Measurements from ENCODE around the gene PTGER1.
A peak's percentile ranks its signal among the peaks of the same experiment; 100 is the strongest.
"Not testable (repeated sequence)": the region's sequence is repeated elsewhere in the genome, so short reads cannot be mapped to it uniquely, and the experiment has no call there.

The PTGER1 gene

DNA sequence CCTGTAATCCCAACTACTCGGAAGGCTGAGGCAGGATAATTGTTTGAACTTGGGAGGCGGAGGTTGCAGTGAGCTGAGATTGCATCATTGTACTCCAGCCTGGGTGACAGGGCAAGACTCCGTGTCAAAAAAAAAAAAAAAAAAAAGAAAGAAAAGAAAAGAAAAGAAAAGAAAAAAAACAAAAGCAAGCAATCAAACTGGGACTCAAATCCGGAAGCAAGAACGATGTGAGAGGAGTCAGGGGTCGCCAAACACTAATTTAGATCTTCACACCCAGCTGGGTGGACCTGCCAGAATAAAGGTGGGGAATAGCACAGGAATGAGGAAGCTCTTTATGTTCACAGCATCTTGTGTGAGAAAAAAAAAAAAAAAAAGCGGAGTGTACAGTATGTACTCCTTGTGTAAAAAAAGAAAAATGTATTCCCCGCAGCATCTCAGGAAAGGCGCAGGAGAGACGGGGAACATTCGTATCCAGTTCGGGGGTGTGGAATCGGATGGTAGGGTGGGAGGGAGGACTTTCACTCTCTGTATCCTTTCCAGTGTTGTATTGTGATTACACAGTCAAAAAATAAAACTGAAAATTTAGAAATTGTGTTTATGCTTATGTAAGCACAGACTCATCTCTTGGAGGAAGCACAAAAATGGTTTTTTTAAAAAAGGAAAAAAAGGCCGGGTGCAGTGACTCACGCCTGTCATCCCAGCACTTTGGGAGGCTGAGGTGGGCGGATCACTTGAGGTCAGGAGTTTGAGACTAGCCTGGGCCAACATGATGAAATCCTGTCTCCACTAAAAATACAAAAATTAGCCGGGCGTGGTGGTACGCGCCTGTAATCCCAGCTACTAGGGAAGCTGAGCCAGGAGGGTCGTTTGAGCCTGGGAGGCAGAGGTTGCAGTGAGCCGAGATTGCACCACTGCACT, 35.4 kb upstream of the PTGER1 start:
- H3K27me3 ChIP-seq (ENCODE audit: insufficient read depth, low read length) = no peaks in the 10 kb centered on the region
- H3K4me3 ChIP-seq (ENCODE audit: low read depth, low read length, poor library complexity, severe bottlenecking) = no peak overlapping the region
- no peak overlapping the region for H3K4me2 ChIP-seq (ENCODE audit: low read length)
- H3F3A ChIP-seq (ENCODE audit: insufficient read depth, low read length) = peaks cover 6% of the 10 kb centered on the region; the same call in 1 of the 2 replicates
- peaks cover 14% of the 10 kb centered on the region for H3K4me1 ChIP-seq (ENCODE audit: insufficient read depth, low read length, severe bottlenecking)
- peaks cover 26% of the 10 kb centered on the region for H3K36me3 ChIP-seq (ENCODE audit: insufficient read depth, low read length)
- no peaks in the 10 kb centered on the region for H3K9me3 ChIP-seq (ENCODE audit: low read length)
- H4K20me1 ChIP-seq (ENCODE audit: insufficient read depth, low read length) = no peaks in the 10 kb centered on the region
- no peak overlapping the region for H3K9ac ChIP-seq (ENCODE audit: low read length)
- no peak for TF ChIP-seq EZH2 (IDR thresholded peaks at IDR 0.05; ENCODE audit: borderline replicate concordance, low read length)
- TF ChIP-seq, protein P1, sequence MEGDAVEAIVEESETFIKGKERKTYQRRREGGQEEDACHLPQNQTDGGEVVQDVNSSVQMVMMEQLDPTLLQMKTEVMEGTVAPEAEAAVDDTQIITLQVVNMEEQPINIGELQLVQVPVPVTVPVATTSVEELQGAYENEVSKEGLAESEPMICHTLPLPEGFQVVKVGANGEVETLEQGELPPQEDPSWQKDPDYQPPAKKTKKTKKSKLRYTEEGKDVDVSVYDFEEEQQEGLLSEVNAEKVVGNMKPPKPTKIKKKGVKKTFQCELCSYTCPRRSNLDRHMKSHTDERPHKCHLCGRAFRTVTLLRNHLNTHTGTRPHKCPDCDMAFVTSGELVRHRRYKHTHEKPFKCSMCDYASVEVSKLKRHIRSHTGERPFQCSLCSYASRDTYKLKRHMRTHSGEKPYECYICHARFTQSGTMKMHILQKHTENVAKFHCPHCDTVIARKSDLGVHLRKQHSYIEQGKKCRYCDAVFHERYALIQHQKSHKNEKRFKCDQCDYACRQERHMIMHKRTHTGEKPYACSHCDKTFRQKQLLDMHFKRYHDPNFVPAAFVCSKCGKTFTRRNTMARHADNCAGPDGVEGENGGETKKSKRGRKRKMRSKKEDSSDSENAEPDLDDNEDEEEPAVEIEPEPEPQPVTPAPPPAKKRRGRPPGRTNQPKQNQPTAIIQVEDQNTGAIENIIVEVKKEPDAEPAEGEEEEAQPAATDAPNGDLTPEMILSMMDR (IDR thresholded peaks at IDR 0.05; ENCODE audit: low read length) = no peak
- H3K9me2 ChIP-seq (ENCODE audit: low read depth, low read length) = no peaks in the 10 kb centered on the region
- no peak overlapping the region for H2AFZ ChIP-seq (ENCODE audit: low read length)
- no peak overlapping the region for H3K27ac ChIP-seq (ENCODE audit: low read depth, low read length, poor library complexity, severe bottlenecking)
- no peaks in the 10 kb centered on the region for H3K79me2 ChIP-seq (ENCODE audit: insufficient read depth, low read length)

DNA sequence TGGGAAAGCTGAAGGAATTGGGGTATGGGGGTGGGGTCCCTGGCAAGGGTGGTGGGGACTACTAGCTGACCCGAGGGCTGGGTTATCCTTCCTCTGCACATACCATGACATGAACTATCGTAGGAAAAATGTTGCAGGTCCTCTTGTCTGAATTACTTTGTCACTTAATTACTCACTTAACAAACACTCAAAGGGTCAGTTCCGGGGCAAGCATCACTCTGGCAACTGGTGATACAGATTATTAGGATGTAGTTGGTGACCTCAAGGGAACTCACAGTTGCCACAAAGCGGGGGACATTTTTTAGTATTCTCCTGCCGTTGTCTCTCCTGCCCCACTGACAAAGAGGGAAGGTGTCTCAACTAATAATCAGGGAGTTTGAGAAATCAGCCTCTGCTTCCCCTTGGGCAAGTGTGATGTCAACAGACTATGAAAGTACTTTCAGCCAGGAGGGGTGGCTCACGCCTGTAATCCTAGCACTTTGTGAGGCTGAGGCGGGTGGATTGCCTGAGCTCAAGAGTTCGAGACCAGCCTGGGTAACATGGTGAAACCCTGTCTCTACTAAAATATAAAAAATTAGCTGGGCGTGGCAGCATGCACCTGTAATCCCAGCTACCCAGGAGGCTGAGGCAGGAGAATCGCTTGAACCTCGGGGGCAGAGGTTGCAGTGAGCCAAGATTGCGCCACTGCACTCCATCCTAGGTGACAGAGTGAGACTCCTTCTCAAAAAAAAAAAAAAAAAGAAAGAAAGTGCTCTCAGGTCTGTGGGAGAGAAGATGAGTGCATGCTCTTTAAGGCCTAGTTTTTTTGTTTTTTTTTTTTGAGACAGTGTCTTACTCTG, 32.8 kb upstream of the PTGER1 start:
- Histone ChIP-seq H3K79me2 (ENCODE audit: insufficient read depth, low read length) (no peaks in the 10 kb centered on the region), H3K9me2 (ENCODE audit: low read depth, low read length) (no peaks in the 10 kb centered on the region), H4K20me1 (ENCODE audit: insufficient read depth, low read length) (no peaks in the 10 kb centered on the region), H3K4me3 (ENCODE audit: low read depth, low read length, poor library complexity, severe bottlenecking) (no peak overlapping the region), H3K36me3 (ENCODE audit: insufficient read depth, low read length) (peaks cover 5% of the 10 kb centered on the region), H3K9ac (ENCODE audit: low read length) (no peak overlapping the region), H3K27me3 (ENCODE audit: insufficient read depth, low read length) (no peaks in the 10 kb centered on the region), H3K27ac (ENCODE audit: low read depth, low read length, poor library complexity, severe bottlenecking) (no peak overlapping the region), H3F3A (ENCODE audit: insufficient read depth, low read length) (no peaks in the 10 kb centered on the region; the same call in 1 of the 2 replicates), H2AFZ (ENCODE audit: low read length) (no peak overlapping the region), H3K9me3 (ENCODE audit: low read length) (no peaks in the 10 kb centered on the region), H3K4me2 (ENCODE audit: low read length) (no peak overlapping the region), H3K4me1 (ENCODE audit: insufficient read depth, low read length, severe bottlenecking) (peaks cover 6% of the 10 kb centered on the region)
- TF ChIP-seq, protein P1 (IDR thresholded peaks at IDR 0.05; ENCODE audit: low read length) = no peak
- TF ChIP-seq EZH2 (IDR thresholded peaks at IDR 0.05; ENCODE audit: borderline replicate concordance, low read length) = no peak

DNA sequence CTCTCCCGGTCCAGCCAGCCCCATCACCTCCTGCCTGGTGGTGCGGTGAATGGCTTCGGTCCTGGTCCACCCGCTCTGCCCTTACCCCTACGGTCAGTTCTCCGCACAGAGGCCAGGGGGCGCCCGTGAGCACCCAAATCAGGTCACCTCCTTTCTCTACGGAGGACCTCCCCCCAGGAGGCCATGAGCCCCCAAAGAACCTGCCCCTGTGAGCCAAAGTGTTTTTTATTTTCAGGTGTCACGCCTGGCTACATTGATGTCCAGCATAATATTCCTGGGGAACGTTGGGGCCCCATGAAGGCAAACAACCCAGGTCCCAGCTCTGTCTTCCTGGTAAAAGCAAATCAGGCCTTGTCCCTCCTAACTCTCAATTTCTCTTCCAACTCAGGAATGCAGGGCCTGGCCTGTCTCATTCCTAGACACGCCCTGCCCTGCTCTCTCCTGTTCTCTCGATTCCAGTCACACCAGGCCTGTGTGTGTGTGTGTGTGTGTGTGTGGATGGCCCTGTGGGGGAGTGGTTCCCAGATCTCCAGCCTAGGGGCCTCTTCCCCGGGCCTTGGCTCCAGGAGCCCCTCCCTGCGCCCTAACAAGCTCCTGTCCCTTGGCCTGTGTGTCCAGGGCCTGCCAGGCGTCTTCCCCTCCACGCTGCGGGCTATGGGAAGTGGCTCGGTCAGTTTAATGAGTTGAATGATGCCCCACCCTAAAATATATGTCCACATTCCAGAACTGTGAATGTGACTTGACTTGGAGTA, 30.5 kb upstream of the PTGER1 start:
- H2AFZ ChIP-seq (ENCODE audit: low read length) = no peak overlapping the region
- H3K4me3 ChIP-seq (ENCODE audit: low read depth, low read length, poor library complexity, severe bottlenecking) = no peak overlapping the region
- H3K36me3 ChIP-seq (ENCODE audit: insufficient read depth, low read length) = no peaks in the 10 kb centered on the region
- no peaks in the 10 kb centered on the region for H3K27me3 ChIP-seq (ENCODE audit: insufficient read depth, low read length)
- H3K9me2 ChIP-seq (ENCODE audit: low read depth, low read length) = no peaks in the 10 kb centered on the region
- no peaks in the 10 kb centered on the region for H3F3A ChIP-seq (ENCODE audit: insufficient read depth, low read length)
- no peaks in the 10 kb centered on the region for H4K20me1 ChIP-seq (ENCODE audit: insufficient read depth, low read length)
- H3K79me2 ChIP-seq (ENCODE audit: insufficient read depth, low read length) = no peaks in the 10 kb centered on the region
- no peak overlapping the region for H3K9ac ChIP-seq (ENCODE audit: low read length)
- no peaks in the 10 kb centered on the region for H3K9me3 ChIP-seq (ENCODE audit: low read length)
- no peak overlapping the region for H3K4me2 ChIP-seq (ENCODE audit: low read length)
- TF ChIP-seq EZH2 (IDR thresholded peaks at IDR 0.05; ENCODE audit: borderline replicate concordance, low read length) = no peak
- TF ChIP-seq, protein P1 (IDR thresholded peaks at IDR 0.05; ENCODE audit: low read length) = peak; percentile 82
- peaks cover 6% of the 10 kb centered on the region for H3K4me1 ChIP-seq (ENCODE audit: insufficient read depth, low read length, severe bottlenecking)
- no peak overlapping the region for H3K27ac ChIP-seq (ENCODE audit: low read depth, low read length, poor library complexity, severe bottlenecking)

DNA sequence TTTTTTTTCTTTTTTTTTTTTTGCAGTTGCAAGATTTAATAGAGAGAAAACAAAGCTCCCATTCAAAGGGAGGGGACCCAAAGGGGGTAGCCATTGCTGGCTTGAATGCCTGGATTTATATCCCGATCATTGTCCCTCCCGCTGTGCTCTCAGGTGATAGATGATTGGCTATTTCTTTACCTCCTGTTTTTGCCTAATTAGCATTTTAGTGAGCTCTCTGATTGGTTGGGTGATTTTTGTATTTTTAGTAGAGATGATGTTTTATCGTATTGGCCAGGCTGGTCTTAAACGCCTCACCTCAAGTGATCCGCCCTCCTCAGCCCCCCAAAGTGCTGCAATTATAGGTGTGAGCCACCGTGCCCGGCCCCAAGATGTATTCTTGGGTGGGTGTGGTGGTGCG, 29.4 kb upstream of the PTGER1 start:
- not testable (repeated sequence) for H3K9me2 ChIP-seq (ENCODE audit: low read depth, low read length); H3K27me3 ChIP-seq (ENCODE audit: insufficient read depth, low read length); H4K20me1 ChIP-seq (ENCODE audit: insufficient read depth, low read length); H3K4me1 ChIP-seq (ENCODE audit: insufficient read depth, low read length, severe bottlenecking); H3K9me3 ChIP-seq (ENCODE audit: low read length); H3K27ac ChIP-seq (ENCODE audit: low read depth, low read length, poor library complexity, severe bottlenecking); H3K79me2 ChIP-seq (ENCODE audit: insufficient read depth, low read length); H2AFZ ChIP-seq (ENCODE audit: low read length); H3K4me3 ChIP-seq (ENCODE audit: low read depth, low read length, poor library complexity, severe bottlenecking); H3K9ac ChIP-seq (ENCODE audit: low read length); H3K36me3 ChIP-seq (ENCODE audit: insufficient read depth, low read length); H3K4me2 ChIP-seq (ENCODE audit: low read length); H3F3A ChIP-seq (ENCODE audit: insufficient read depth, low read length)
